OCI-LY3 (cell line): ENCODE results near the gene ANKS1B.

Source experiments
- EZH2phosphoT487 ChIP-seq: fragments of 200-600 bp; shearing (Covaris generic); IDR thresholded peaks from 2 replicates; pipeline ENCODE4 v1.6.1; 2018; ENCODE audit warnings: antibody characterized with exemption, mixed run types, low read depth
- TF ChIP-seq, protein P1 (sequence below): fragments of 200-600, 300-600 bp; sonication (generic); IDR thresholded peaks from 2 replicates; pipeline ENCODE4 v1.5.1; 2014; ENCODE audit warnings: antibody characterized with exemption, low read length, low read depth

DNA sequence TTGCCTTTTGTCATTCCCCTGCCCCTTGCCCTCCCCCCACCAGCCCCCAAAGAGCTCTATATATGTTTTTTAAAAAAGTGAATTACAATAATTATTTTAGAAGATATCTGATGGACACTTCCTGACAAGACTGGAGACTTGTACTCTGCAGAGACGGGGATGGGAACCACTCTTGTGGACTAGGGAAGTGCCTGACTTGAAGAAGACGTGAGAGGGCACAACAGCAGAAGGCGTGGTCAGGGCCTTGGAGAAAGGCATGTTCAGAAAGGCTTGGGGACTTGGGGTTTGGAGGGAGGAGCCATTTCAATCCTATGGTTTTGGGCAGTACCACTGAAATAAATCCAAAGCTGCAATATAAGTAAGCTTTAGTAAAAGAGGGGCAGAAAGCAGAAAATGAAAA lies 1184.9 kb downstream of the ANKS1B start:
- TF ChIP-seq, protein P1, sequence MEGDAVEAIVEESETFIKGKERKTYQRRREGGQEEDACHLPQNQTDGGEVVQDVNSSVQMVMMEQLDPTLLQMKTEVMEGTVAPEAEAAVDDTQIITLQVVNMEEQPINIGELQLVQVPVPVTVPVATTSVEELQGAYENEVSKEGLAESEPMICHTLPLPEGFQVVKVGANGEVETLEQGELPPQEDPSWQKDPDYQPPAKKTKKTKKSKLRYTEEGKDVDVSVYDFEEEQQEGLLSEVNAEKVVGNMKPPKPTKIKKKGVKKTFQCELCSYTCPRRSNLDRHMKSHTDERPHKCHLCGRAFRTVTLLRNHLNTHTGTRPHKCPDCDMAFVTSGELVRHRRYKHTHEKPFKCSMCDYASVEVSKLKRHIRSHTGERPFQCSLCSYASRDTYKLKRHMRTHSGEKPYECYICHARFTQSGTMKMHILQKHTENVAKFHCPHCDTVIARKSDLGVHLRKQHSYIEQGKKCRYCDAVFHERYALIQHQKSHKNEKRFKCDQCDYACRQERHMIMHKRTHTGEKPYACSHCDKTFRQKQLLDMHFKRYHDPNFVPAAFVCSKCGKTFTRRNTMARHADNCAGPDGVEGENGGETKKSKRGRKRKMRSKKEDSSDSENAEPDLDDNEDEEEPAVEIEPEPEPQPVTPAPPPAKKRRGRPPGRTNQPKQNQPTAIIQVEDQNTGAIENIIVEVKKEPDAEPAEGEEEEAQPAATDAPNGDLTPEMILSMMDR, result no peak
- TF ChIP-seq EZH2phosphoT487, result no peak
